WTC11 (cell line): Measurements from ENCODE around the gene INPP4B. TPM values are rescaled to one million over a fixed set of nuclear protein-coding genes. Genes with fewer than 3 reads are reported as not detected.

Source experiments
- ATAC-seq: fragments of 200-7000 bp; cut with Tn5 transposase; 2 replicates; pipeline ENCODE4 v1.10.0; 2021; ENCODE audit warnings: mild to moderate bottlenecking, moderate library complexity
- CTCF ChIA-PET: fragments of 300-600 bp; sonication (Branson Sonifier 250); formaldehyde crosslinking; loops from one replicate; lab custom pipeline; 2021; ENCODE audit warnings: antibody characterized with exemption; lab: Charles Lee
- POLR2A ChIA-PET: fragments of 350-600 bp; sonication (Branson Sonifier 250); formaldehyde crosslinking; loops from one replicate; lab custom pipeline; 2021; ENCODE audit warnings: antibody characterized with exemption; lab: Charles Lee
- DNase-seq: peaks from one replicate; pipeline ENCODE4 v3.0.0; 2021; ENCODE audit warnings: low spot score
- H3K27ac Mint-ChIP-seq: 2 replicates; pipeline ENCODE4 v1.8.0; 2021; ENCODE audit warnings: mixed read lengths
- H3K27me3 Mint-ChIP-seq: 2 replicates; pipeline ENCODE4 v1.8.0; 2021; ENCODE audit warnings: low read depth, mild to moderate bottlenecking, moderate library complexity, mixed read lengths
- H3K36me3 Mint-ChIP-seq: 2 replicates; pipeline ENCODE4 v1.8.0; 2021; ENCODE audit warnings: mixed read lengths
- H3K4me1 Mint-ChIP-seq: 2 replicates; pipeline ENCODE4 v1.8.0; 2022; ENCODE audit warnings: mixed read lengths
- H3K4me3 Mint-ChIP-seq: 2 replicates; pipeline ENCODE4 v1.8.0; 2021; ENCODE audit warnings: mild to moderate bottlenecking, moderate library complexity, mixed read lengths
- H3K9me3 Mint-ChIP-seq: 2 replicates; pipeline ENCODE4 v1.8.0; 2021; ENCODE audit warnings: mixed read lengths
- CBFB ChIP-seq: sonication (generic); formaldehyde crosslinking; IDR thresholded peaks from 2 replicates; pipeline ENCODE4 v1.8.1; 2022; ENCODE audit warnings: mild to moderate bottlenecking, low read depth, missing genetic modification reagents
- E2F4 ChIP-seq: sonication (generic); formaldehyde crosslinking; IDR thresholded peaks from 2 replicates; pipeline ENCODE4 v1.8.1; 2022; ENCODE audit warnings: low read depth, mild to moderate bottlenecking, moderate library complexity, missing genetic modification reagents, borderline replicate concordance
- E2F5 ChIP-seq: sonication (generic); formaldehyde crosslinking; IDR thresholded peaks from 2 replicates; pipeline ENCODE4 v1.8.1; 2022; ENCODE audit warnings: mild to moderate bottlenecking, moderate library complexity, missing genetic modification reagents
- FOXJ3 ChIP-seq: sonication (generic); formaldehyde crosslinking; IDR thresholded peaks from 2 replicates; pipeline ENCODE4 v1.9.0; 2021; ENCODE audit warnings: missing genetic modification reagents, mild to moderate bottlenecking, borderline replicate concordance
- JUN ChIP-seq: sonication (generic); formaldehyde crosslinking; IDR thresholded peaks from 2 replicates; pipeline ENCODE4 v1.8.0; 2023; ENCODE audit warnings: mild to moderate bottlenecking, missing genetic modification reagents
- NR2C2 ChIP-seq: sonication (generic); formaldehyde crosslinking; IDR thresholded peaks from 2 replicates; pipeline ENCODE4 v1.8.0; 2022; ENCODE audit warnings: mild to moderate bottlenecking, missing genetic modification reagents
- PRDM15 ChIP-seq: sonication (generic); formaldehyde crosslinking; IDR thresholded peaks from 2 replicates; pipeline ENCODE4 v1.8.0; 2022; ENCODE audit warnings: missing genetic modification reagents
- SMAD4 ChIP-seq: sonication (generic); formaldehyde crosslinking; IDR thresholded peaks from 2 replicates; pipeline ENCODE4 v1.8.0; 2022; ENCODE audit warnings: mild to moderate bottlenecking, missing genetic modification reagents
- SOX15 ChIP-seq: fragments of 250-450 bp; sonication (Bioruptor Pico); IDR thresholded peaks from 2 replicates; pipeline ENCODE4 v1.9.0; 2021; ENCODE audit warnings: mild to moderate bottlenecking
- SP1 ChIP-seq: sonication (generic); formaldehyde crosslinking; conservative IDR thresholded peaks from 2 replicates; pipeline ENCODE4 v1.8.1; 2022; ENCODE audit warnings: missing genetic modification reagents
- ZMAT4 ChIP-seq: fragments of 250-450 bp; sonication (Bioruptor Pico); IDR thresholded peaks from 2 replicates; pipeline ENCODE4 v1.9.0; 2021; ENCODE audit warnings: mild to moderate bottlenecking
- ZNF232 ChIP-seq: sonication (generic); formaldehyde crosslinking; IDR thresholded peaks from 2 replicates; pipeline ENCODE4 v1.8.0; 2022; ENCODE audit warnings: mild to moderate bottlenecking, missing genetic modification reagents
- ZNF423 ChIP-seq: fragments of 250-450 bp; sonication (Bioruptor Pico); IDR thresholded peaks from 2 replicates; pipeline ENCODE4 v2.1.2; 2022; ENCODE audit warnings: mild to moderate bottlenecking, moderate library complexity
- total RNA-seq: library from RNA; stranded (reverse); gene quantifications from 3 replicates; pipeline ENCODE4 v1.2.3, GENCODE V29; 2021
- TF ChIP-seq, protein P1 (sequence below): sonication (generic); formaldehyde crosslinking; IDR thresholded peaks from 2 replicates; pipeline ENCODE4 v1.8.1; 2022; ENCODE audit warnings: missing genetic modification reagents, borderline replicate concordance
- TF ChIP-seq, protein P2 (sequence below): fragments of 250-450 bp; sonication (Bioruptor Pico); conservative IDR thresholded peaks from 2 replicates; pipeline ENCODE4 v1.9.0; 2021; ENCODE audit warnings: mild to moderate bottlenecking
- TF ChIP-seq, protein P3 (sequence below): sonication (generic); formaldehyde crosslinking; conservative IDR thresholded peaks from 2 replicates; pipeline ENCODE4 v1.8.1; 2023; ENCODE audit warnings: mild to moderate bottlenecking, low read depth, missing genetic modification reagents, moderate library complexity
- TF ChIP-seq, protein P4 (sequence below): sonication (generic); formaldehyde crosslinking; IDR thresholded peaks from 2 replicates; pipeline ENCODE4 v1.8.0; 2023; ENCODE audit warnings: missing genetic modification reagents

Gene INPP4B
- total RNA-seq, 1 experiment from 2014 or later, result 0.92 TPM

DNA sequence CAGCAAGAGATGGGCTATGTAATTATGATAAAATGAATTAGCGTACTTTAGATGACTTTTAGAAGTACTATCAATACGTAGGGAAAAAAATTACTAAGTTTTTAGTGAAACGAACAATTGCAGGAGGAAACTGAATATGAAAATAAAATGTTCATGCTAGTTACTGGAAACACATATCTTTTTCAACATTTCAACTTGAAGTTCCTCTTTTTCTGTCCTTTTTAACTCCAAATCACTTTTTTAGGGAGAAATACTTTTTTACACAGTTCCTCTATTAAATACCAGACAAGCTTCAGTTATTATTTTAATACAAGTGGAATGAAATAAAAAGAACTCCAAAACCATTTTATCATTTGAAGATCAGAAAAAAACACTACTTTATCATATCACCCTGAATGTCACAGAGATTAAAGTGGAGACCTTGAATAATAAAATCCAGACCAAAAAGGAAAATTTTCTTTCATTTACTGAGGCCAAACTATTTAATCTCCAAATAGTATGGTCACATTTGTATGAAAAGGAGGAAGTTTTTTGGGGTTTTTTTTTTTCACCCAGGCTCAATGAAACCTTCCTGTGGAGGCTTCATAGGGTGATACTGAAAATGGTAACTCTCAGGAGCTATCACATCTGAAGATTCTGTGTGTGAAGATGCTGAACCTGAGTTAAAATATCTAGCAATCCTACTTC, 306.2 kb downstream of the INPP4B start (continued):
- TF ChIP-seq, protein P1, sequence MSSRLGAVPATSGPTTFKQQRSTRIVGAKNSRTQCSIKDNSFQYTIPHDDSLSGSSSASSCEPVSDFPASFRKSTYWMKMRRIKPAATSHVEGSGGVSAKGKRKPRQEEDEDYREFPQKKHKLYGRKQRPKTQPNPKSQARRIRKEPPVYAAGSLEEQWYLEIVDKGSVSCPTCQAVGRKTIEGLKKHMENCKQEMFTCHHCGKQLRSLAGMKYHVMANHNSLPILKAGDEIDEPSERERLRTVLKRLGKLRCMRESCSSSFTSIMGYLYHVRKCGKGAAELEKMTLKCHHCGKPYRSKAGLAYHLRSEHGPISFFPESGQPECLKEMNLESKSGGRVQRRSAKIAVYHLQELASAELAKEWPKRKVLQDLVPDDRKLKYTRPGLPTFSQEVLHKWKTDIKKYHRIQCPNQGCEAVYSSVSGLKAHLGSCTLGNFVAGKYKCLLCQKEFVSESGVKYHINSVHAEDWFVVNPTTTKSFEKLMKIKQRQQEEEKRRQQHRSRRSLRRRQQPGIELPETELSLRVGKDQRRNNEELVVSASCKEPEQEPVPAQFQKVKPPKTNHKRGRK (CRISPR knock-in tag), result no peak
- TF ChIP-seq SMAD4 (CRISPR knock-in tag) (no peak), E2F5 (CRISPR knock-in tag) (no peak), NR2C2 (CRISPR knock-in tag) (no peak), ZNF232 (CRISPR knock-in tag) (no peak), CBFB (CRISPR knock-in tag) (no peak), ZNF423 (CRISPR knock-in tag) (no peak)
- TF ChIP-seq, protein P2, sequence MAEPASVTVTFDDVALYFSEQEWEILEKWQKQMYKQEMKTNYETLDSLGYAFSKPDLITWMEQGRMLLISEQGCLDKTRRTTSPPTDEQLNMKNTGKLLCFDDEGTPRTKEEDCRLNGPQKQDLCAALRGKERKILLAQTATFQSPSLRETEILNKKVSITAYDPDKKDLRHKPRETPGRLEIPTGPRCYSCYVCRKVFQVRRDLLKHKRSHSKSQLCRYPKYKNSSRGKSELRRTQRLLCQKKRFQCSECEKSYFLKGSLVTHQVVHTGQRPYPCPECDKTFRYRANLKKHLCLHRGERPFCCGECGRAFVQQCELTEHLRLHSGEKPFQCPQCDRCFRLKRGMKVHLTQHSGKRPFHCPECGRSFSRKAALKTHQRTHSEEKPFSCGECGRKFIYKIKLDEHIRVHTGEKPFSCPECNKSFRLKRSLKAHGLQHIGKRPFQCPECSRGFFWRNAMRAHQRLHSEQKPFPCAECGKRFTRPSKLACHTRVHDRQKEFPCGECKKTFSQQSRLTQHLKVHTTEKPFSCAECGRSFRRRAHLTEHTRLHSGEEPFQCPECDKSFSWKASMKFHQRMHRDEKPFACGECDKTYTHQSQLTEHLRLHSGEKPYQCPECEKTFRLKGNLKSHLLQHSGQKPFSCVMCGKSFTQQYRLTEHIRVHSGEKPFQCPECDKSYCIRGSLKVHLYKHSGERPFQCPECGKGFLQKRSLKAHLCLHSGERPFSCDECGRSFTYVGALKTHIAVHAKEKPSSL (CRISPR knock-in tag), result no peak
- TF ChIP-seq, protein P3, sequence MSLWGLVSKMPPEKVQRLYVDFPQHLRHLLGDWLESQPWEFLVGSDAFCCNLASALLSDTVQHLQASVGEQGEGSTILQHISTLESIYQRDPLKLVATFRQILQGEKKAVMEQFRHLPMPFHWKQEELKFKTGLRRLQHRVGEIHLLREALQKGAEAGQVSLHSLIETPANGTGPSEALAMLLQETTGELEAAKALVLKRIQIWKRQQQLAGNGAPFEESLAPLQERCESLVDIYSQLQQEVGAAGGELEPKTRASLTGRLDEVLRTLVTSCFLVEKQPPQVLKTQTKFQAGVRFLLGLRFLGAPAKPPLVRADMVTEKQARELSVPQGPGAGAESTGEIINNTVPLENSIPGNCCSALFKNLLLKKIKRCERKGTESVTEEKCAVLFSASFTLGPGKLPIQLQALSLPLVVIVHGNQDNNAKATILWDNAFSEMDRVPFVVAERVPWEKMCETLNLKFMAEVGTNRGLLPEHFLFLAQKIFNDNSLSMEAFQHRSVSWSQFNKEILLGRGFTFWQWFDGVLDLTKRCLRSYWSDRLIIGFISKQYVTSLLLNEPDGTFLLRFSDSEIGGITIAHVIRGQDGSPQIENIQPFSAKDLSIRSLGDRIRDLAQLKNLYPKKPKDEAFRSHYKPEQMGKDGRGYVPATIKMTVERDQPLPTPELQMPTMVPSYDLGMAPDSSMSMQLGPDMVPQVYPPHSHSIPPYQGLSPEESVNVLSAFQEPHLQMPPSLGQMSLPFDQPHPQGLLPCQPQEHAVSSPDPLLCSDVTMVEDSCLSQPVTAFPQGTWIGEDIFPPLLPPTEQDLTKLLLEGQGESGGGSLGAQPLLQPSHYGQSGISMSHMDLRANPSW, result no peak

- H3K27ac Mint-ChIP-seq, result no peak overlapping the region
- DNase-seq (no peak), ATAC-seq (no peak)
- H3K4me3 Mint-ChIP-seq, result no peak overlapping the region
- H3K27me3 Mint-ChIP-seq, result peaks cover 3% of the 10 kb centered on the region; the same call in 1 of the 2 replicates
- no peaks in the 10 kb centered on the region for H3K9me3 Mint-ChIP-seq
- peaks cover 20% of the 10 kb centered on the region for H3K4me1 Mint-ChIP-seq
- POLR2A ChIA-PET, result no interaction called here
- CTCF ChIA-PET, result no interaction called here
- no peaks in the 10 kb centered on the region for H3K36me3 Mint-ChIP-seq
- no peak for TF ChIP-seq ZMAT4 (CRISPR knock-in tag)
- TF ChIP-seq SP1 (CRISPR knock-in tag), result no peak
- TF ChIP-seq E2F4 (CRISPR knock-in tag), result no peak
- TF ChIP-seq SOX15 (CRISPR knock-in tag), result no peak
- TF ChIP-seq PRDM15 (CRISPR knock-in tag), result no peak
- TF ChIP-seq FOXJ3 (CRISPR knock-in tag), result no peak
- TF ChIP-seq, protein P4, sequence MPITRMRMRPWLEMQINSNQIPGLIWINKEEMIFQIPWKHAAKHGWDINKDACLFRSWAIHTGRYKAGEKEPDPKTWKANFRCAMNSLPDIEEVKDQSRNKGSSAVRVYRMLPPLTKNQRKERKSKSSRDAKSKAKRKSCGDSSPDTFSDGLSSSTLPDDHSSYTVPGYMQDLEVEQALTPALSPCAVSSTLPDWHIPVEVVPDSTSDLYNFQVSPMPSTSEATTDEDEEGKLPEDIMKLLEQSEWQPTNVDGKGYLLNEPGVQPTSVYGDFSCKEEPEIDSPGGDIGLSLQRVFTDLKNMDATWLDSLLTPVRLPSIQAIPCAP, result no peak
- TF ChIP-seq ZNF232 (CRISPR knock-in tag), result no peak
- TF ChIP-seq JUN (CRISPR knock-in tag), result no peak
Observed at GRCh38 chr4:142535009-142535408, 311.1 kb downstream of the INPP4B start.
